HepG2 (cell line): ENCODE data around the gene CCDC117. TPM values are rescaled to one million over a fixed set of nuclear protein-coding genes. Genes with fewer than 3 reads are reported as not detected.

Experiments used
- ATF1 ChIP-seq: IDR thresholded peaks from 2 replicates; pipeline ENCODE4 v1.6.1; 2016; ENCODE audit warnings: mild to moderate bottlenecking, control low read depth
- BRCA1 ChIP-seq: sonication (generic); formaldehyde crosslinking; IDR thresholded peaks from 2 replicates; pipeline ENCODE4 v1.4.0; 2020; ENCODE audit warnings: missing genetic modification reagents
- CREM ChIP-seq, 2 experiments: sonication (generic) in 1 of 2; formaldehyde crosslinking in 1 of 2; IDR thresholded peaks; 2 replicates each; pipeline versions ENCODE4 v1.4.0 to v1.6.1; 2016 to 2020; ENCODE audit warnings: antibody characterized with exemption in 1 of 2, mild to moderate bottlenecking in 1 of 2, missing genetic modification reagents in 1 of 2
- EEA1 ChIP-seq: sonication (generic); formaldehyde crosslinking; IDR thresholded peaks from 2 replicates; pipeline ENCODE4 v1.5.1; 2020; ENCODE audit warnings: mild to moderate bottlenecking, missing genetic modification reagents, borderline replicate concordance
- FOXK1 ChIP-seq: sonication (generic); formaldehyde crosslinking; IDR thresholded peaks from 2 replicates; pipeline ENCODE4 v1.4.0; 2020; ENCODE audit warnings: low read depth, missing genetic modification reagents, borderline replicate concordance
- FOXK2 ChIP-seq: fragments of 450-650 bp; IDR thresholded peaks from 2 replicates; pipeline ENCODE4 v1.6.1; 2016
- KMT2A ChIP-seq: sonication (generic); formaldehyde crosslinking; IDR thresholded peaks from 2 replicates; pipeline ENCODE4 v1.4.0; 2020; ENCODE audit warnings: missing genetic modification reagents
- MED8 ChIP-seq: sonication (generic); formaldehyde crosslinking; IDR thresholded peaks from 2 replicates; pipeline ENCODE4 v1.8.1; 2023; ENCODE audit warnings: mild to moderate bottlenecking, missing genetic modification reagents; ENCODE audit not compliant: insufficient replicate concordance
- POLR2AphosphoS2 ChIP-seq: IDR thresholded peaks from 2 replicates; pipeline ENCODE4 v1.6.1; 2011; ENCODE audit warnings: low read depth, low read length, improper control_type of control experiment
- PRPF4 ChIP-seq: fragments of 200-400 bp; formaldehyde crosslinking; IDR thresholded peaks from 2 replicates; pipeline ENCODE4 v1.6.1; 2016; ENCODE audit warnings: low read length, low read depth; ENCODE audit not compliant: poor library complexity, severe bottlenecking
- RAD51 ChIP-seq: fragments of 450-650 bp; IDR thresholded peaks from 2 replicates; pipeline ENCODE4 v1.6.1; 2016; ENCODE audit warnings: borderline replicate concordance
- RBM39 ChIP-seq: fragments of 200-400 bp; formaldehyde crosslinking; IDR thresholded peaks from one replicate; pipeline ENCODE4 v1.6.1; 2018; ENCODE audit warnings: antibody characterized with exemption, mild to moderate bottlenecking, low read depth, low read length; ENCODE audit not compliant: poor library complexity, severe bottlenecking
- TCF7 ChIP-seq: sonication (generic); IDR thresholded peaks from 2 replicates; pipeline ENCODE4 v1.6.1; 2016; ENCODE audit warnings: antibody characterized with exemption, low read depth
- THAP11 ChIP-seq: IDR thresholded peaks from 2 replicates; pipeline ENCODE4 v1.6.1; 2016; ENCODE audit warnings: missing biosample characterization, missing genetic modification reagents
- ZNF124 ChIP-seq: sonication (generic); formaldehyde crosslinking; IDR thresholded peaks from 2 replicates; pipeline ENCODE4 v1.4.0; 2020; ENCODE audit warnings: missing genetic modification reagents
- ZNF180 ChIP-seq: sonication (generic); formaldehyde crosslinking; IDR thresholded peaks from 2 replicates; pipeline ENCODE4 v1.4.0; 2020; ENCODE audit warnings: low read depth, missing genetic modification reagents, borderline replicate concordance
- ZNF562 ChIP-seq: sonication (generic); formaldehyde crosslinking; IDR thresholded peaks from 2 replicates; pipeline ENCODE4 v1.8.0; 2022; ENCODE audit warnings: missing genetic modification reagents, borderline replicate concordance
- ZNF607 ChIP-seq: sonication (generic); formaldehyde crosslinking; IDR thresholded peaks from 2 replicates; pipeline ENCODE4 v1.5.1; 2020; ENCODE audit warnings: missing genetic modification reagents, mild to moderate bottlenecking, borderline replicate concordance
- ZNF792 ChIP-seq: IDR thresholded peaks from 2 replicates; pipeline ENCODE4 v1.6.1; 2016
- ZNF816 ChIP-seq: sonication (generic); formaldehyde crosslinking; IDR thresholded peaks from 2 replicates; pipeline ENCODE4 v1.8.0; 2022; ENCODE audit warnings: missing genetic modification reagents, mild to moderate bottlenecking, borderline replicate concordance
- ZNF878 ChIP-seq: sonication (generic); formaldehyde crosslinking; IDR thresholded peaks from 2 replicates; pipeline ENCODE4 v1.8.1; 2023; ENCODE audit warnings: mild to moderate bottlenecking, missing genetic modification reagents, moderate library complexity
- polyA plus RNA-seq, 8 experiments: library from polyadenylated mRNA; depleted of rRNA in 3 of 8; stranded (reverse) in 7 of 8; unstranded in 1 of 8; fragments of >200 nt; fragmentation: Illumina TruSeq in 4 of 8; extraction: Trizol in 4 of 8; gene quantifications; 2 replicates each; pipeline versions ENCODE4 v1.2.1 to v1.2.3, GENCODE V29; 2011 to 2016; ENCODE audit warnings: low read depth in 4 of 8, missing spikeins in 1 of 8, mixed read lengths in 1 of 8; ENCODE audit not compliant: insufficient read depth in 1 of 8
- total RNA-seq, 5 experiments: library from RNA; depleted of rRNA; stranded (reverse); fragments of >200 nt; fragmentation: Illumina TruSeq; extraction: Trizol; gene quantifications; 2 replicates each; pipeline ENCODE4 v1.2.3, GENCODE V29; 2016; ENCODE audit warnings: low read depth in 1 of 5
- TF ChIP-seq, protein P1 (sequence below): sonication (generic); formaldehyde crosslinking; IDR thresholded peaks from 2 replicates; pipeline ENCODE4 v1.8.0; 2023; ENCODE audit warnings: mild to moderate bottlenecking, missing genetic modification reagents
- TF ChIP-seq, protein P2 (sequence below), 2 experiments: sonication (generic) in 1 of 2; formaldehyde crosslinking in 1 of 2; IDR thresholded peaks; 2 replicates each; pipeline versions ENCODE4 v1.4.0 to v1.6.1; 2016 to 2020; ENCODE audit warnings: borderline replicate concordance in 1 of 2, low read depth in 1 of 2, mild to moderate bottlenecking in 1 of 2, missing genetic modification reagents in 1 of 2

The CCDC117 gene
- total and polyA plus RNA-seq, 2 of the 13 experiments (the other 11 are each of a cell fraction or from before 2014, with no cell fraction given), result 12.6 to 34.2 TPM

GRCh38 chr22:28772633-28773460 lies at the start of gene CCDC117 (continued):
- TF ChIP-seq, protein P1, sequence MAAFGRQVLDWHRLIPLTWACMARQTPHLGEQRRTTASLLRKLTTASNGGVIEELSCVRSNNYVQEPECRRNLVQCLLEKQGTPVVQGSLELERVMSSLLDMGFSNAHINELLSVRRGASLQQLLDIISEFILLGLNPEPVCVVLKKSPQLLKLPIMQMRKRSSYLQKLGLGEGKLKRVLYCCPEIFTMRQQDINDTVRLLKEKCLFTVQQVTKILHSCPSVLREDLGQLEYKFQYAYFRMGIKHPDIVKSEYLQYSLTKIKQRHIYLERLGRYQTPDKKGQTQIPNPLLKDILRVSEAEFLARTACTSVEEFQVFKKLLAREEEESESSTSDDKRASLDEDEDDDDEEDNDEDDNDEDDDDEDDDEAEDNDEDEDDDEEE (CRISPR knock-in tag), result no peak
- no peak for TF ChIP-seq ZNF180 (CRISPR knock-in tag)
- TF ChIP-seq TCF7, result no peak; the same call in 1 of the 2 replicates
- no peak for TF ChIP-seq PRPF4
- no peak for TF ChIP-seq ZNF607 (CRISPR knock-in tag)
- TF ChIP-seq EEA1 (CRISPR knock-in tag), result no peak
- TF ChIP-seq THAP11 (CRISPR knock-in tag), result peak; percentile 99
- peak; percentile 62; the same call in 1 of the 2 replicates for TF ChIP-seq KMT2A
- TF ChIP-seq FOXK1 (CRISPR knock-in tag), result peak; percentile 99
- TF ChIP-seq ZNF124, result peak; percentile 86; the same call in 1 of the 2 replicates
- no peak for TF ChIP-seq FOXK2
- TF ChIP-seq ZNF878, result no peak
- 0 out of 2 replicates have a peak, but pooled peaks have one; percentile 59 for TF ChIP-seq ZNF792 (CRISPR knock-in tag)
- TF ChIP-seq RAD51, result no peak
- TF ChIP-seq MED8, result no peak
- peak; percentile 84 for TF ChIP-seq ATF1 (CRISPR knock-in tag)
- TF ChIP-seq CREM (IDR thresholded peaks at IDR 0.05), result peak; percentile 90
- TF ChIP-seq CREM (CRISPR knock-in tag; IDR thresholded peaks at IDR 0.05), result no peak
- TF ChIP-seq POLR2AphosphoS2, result no peak
- peak; percentile 73; the same call in 1 of the 2 replicates for TF ChIP-seq ZNF816 (CRISPR knock-in tag)
- TF ChIP-seq RBM39, result no peak
- TF ChIP-seq, protein P2, sequence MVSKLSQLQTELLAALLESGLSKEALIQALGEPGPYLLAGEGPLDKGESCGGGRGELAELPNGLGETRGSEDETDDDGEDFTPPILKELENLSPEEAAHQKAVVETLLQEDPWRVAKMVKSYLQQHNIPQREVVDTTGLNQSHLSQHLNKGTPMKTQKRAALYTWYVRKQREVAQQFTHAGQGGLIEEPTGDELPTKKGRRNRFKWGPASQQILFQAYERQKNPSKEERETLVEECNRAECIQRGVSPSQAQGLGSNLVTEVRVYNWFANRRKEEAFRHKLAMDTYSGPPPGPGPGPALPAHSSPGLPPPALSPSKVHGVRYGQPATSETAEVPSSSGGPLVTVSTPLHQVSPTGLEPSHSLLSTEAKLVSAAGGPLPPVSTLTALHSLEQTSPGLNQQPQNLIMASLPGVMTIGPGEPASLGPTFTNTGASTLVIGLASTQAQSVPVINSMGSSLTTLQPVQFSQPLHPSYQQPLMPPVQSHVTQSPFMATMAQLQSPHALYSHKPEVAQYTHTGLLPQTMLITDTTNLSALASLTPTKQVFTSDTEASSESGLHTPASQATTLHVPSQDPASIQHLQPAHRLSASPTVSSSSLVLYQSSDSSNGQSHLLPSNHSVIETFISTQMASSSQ (IDR thresholded peaks at IDR 0.05; ENCODE audit: low read depth), result no peak
- TF ChIP-seq, protein P2 (CRISPR knock-in tag; IDR thresholded peaks at IDR 0.05; ENCODE audit: borderline replicate concordance), result peak; percentile 63; the same call in 1 of the 2 replicates
- no peak for TF ChIP-seq ZNF562 (CRISPR knock-in tag)
- TF ChIP-seq BRCA1 (CRISPR knock-in tag), result no peak
